GM23338 (cell line): Measurements from ENCODE around the gene TMEM167B. TPM values are rescaled to one million over a fixed set of nuclear protein-coding genes. Genes with fewer than 3 reads are reported as not detected.

Experiments
- ATAC-seq: fragments of 200-7000 bp; cut with Tn5 transposase; 3 replicates; pipeline ENCODE4 v1.9.1; 2020
- DNase-seq: peaks from one replicate; pipeline ENCODE4 v3.0.0-alpha.2; 2015; ENCODE audit warnings: low spot score
- H2AFZ ChIP-seq: fragments of 200-600 bp; sonication (generic); 2 replicates; pipeline ENCODE4 v1.8.0; 2016; ENCODE audit warnings: antibody characterized with exemption, mild to moderate bottlenecking, moderate library complexity
- H3F3A ChIP-seq: fragments of 200-600 bp; sonication (generic); replicated peaks from 2 replicates; pipeline ENCODE4 v1.8.0; 2017; ENCODE audit warnings: antibody characterized with exemption, mixed run types, low read depth
- H3K27ac ChIP-seq: fragments of 200-600 bp; sonication (generic); 2 replicates; pipeline ENCODE4 v1.6.1; 2016; ENCODE audit warnings: low read depth
- H3K27me3 ChIP-seq: fragments of 200-600 bp; sonication (generic); 2 replicates; pipeline ENCODE4 v1.8.0; 2016; ENCODE audit warnings: mild to moderate bottlenecking, mixed run types, moderate library complexity; ENCODE audit not compliant: insufficient read depth
- H3K36me3 ChIP-seq: fragments of 200-600 bp; sonication (generic); 2 replicates; pipeline ENCODE4 v1.8.0; 2016; ENCODE audit warnings: mild to moderate bottlenecking; ENCODE audit not compliant: insufficient read depth
- H3K4me1 ChIP-seq: fragments of 200-600 bp; sonication (generic); 2 replicates; pipeline ENCODE4 v1.8.0; 2016; ENCODE audit warnings: mild to moderate bottlenecking, moderate library complexity; ENCODE audit not compliant: insufficient read depth
- H3K4me2 ChIP-seq: fragments of 200-600 bp; sonication (generic); 2 replicates; pipeline ENCODE4 v1.7.1; 2017; ENCODE audit warnings: mixed run types
- H3K4me3 ChIP-seq: fragments of 200-600 bp; sonication (generic); 2 replicates; pipeline ENCODE4 v1.6.1; 2016; ENCODE audit warnings: mixed run types
- H3K79me2 ChIP-seq: fragments of 200-600 bp; sonication (generic); replicated peaks from 2 replicates; pipeline ENCODE4 v1.8.0; 2017; ENCODE audit warnings: mild to moderate bottlenecking; ENCODE audit not compliant: insufficient read depth
- H3K9me2 ChIP-seq: fragments of 200-600 bp; sonication (generic); 2 replicates; pipeline ENCODE4 v1.8.0; 2017; ENCODE audit not compliant: insufficient read depth
- H4K20me1 ChIP-seq: fragments of 200-600 bp; sonication (generic); replicated peaks from 2 replicates; pipeline ENCODE4 v1.8.0; 2017; ENCODE audit warnings: mild to moderate bottlenecking; ENCODE audit not compliant: insufficient read depth
- H3K27ac Mint-ChIP-seq: 2 replicates; pipeline ENCODE4 v1.8.0; 2020; ENCODE audit warnings: inconsistent platforms, mild to moderate bottlenecking, moderate library complexity, mixed read lengths
- H3K27me3 Mint-ChIP-seq: 3 replicates; pipeline ENCODE4 v1.8.0; 2022; ENCODE audit warnings: low read depth, mild to moderate bottlenecking, moderate library complexity, mixed read lengths, inconsistent platforms; ENCODE audit not compliant: insufficient read depth, poor library complexity
- H3K36me3 Mint-ChIP-seq: 3 replicates; pipeline ENCODE4 v1.8.0; 2021; ENCODE audit warnings: low read depth, mild to moderate bottlenecking, inconsistent platforms, moderate library complexity, mixed read lengths
- H3K4me1 Mint-ChIP-seq: 3 replicates; pipeline ENCODE4 v1.8.0; 2020; ENCODE audit warnings: mild to moderate bottlenecking, inconsistent platforms, mixed read lengths
- H3K4me3 Mint-ChIP-seq: 3 replicates; pipeline ENCODE4 v1.8.0; 2021; ENCODE audit warnings: moderate library complexity, mild to moderate bottlenecking, inconsistent platforms, mixed read lengths
- H3K9me3 Mint-ChIP-seq: 3 replicates; pipeline ENCODE4 v1.8.0; 2020; ENCODE audit warnings: moderate library complexity, mild to moderate bottlenecking, inconsistent platforms, mixed read lengths
- CREB1 ChIP-seq: fragments of 250-450 bp; sonication (Bioruptor Pico); IDR thresholded peaks from 2 replicates; pipeline ENCODE4 v1.5.0; 2020; ENCODE audit warnings: low read depth, mild to moderate bottlenecking, moderate library complexity
- CTCF ChIP-seq, 2 experiments: fragments of 200-600 bp in 1 of 2; sonication (generic) in 1 of 2; conservative IDR thresholded peaks; 2 replicates each; pipeline versions ENCODE4 v1.5.1 to v1.6.1; 2016 to 2017; ENCODE audit warnings: antibody characterized with exemption in 2 of 2, low read depth in 2 of 2, mild to moderate bottlenecking in 2 of 2, moderate library complexity in 1 of 2
- ETS1 ChIP-seq: IDR thresholded peaks from 2 replicates; pipeline ENCODE4 v1.6.1; 2016; ENCODE audit warnings: antibody characterized with exemption
- EZH2phosphoT487 ChIP-seq: fragments of 200-600 bp; sonication (generic); IDR thresholded peaks from one replicate; pipeline ENCODE4 v1.8.1; 2018; ENCODE audit warnings: antibody characterized with exemption; ENCODE audit not compliant: unreplicated experiment
- JUNB ChIP-seq: IDR thresholded peaks from one replicate; pipeline ENCODE4 v1.6.1; 2016; ENCODE audit warnings: antibody characterized with exemption; ENCODE audit not compliant: unreplicated experiment
- POLR2AphosphoS5 ChIP-seq: IDR thresholded peaks from 2 replicates; pipeline ENCODE4 v1.6.1; 2016; ENCODE audit warnings: antibody characterized with exemption, low read depth
- REST ChIP-seq: IDR thresholded peaks from one replicate; pipeline ENCODE4 v1.6.1; 2018; ENCODE audit warnings: antibody characterized with exemption; ENCODE audit not compliant: unreplicated experiment
- STAT1 ChIP-seq: IDR thresholded peaks from one replicate; pipeline ENCODE4 v1.6.1; 2016; ENCODE audit warnings: antibody characterized with exemption; ENCODE audit not compliant: unreplicated experiment
- ZNF114 ChIP-seq: fragments of 250-450 bp; sonication (Bioruptor Pico); IDR thresholded peaks from 2 replicates; pipeline ENCODE4 v1.5.0; 2020; ENCODE audit warnings: mild to moderate bottlenecking, moderate library complexity
- ZNF331 ChIP-seq: fragments of 250-450 bp; sonication (Bioruptor Pico); IDR thresholded peaks from 2 replicates; pipeline ENCODE4 v1.5.0; 2020; ENCODE audit warnings: low read depth, mild to moderate bottlenecking, moderate library complexity
- ZNF462 ChIP-seq: fragments of 250-450 bp; sonication (Bioruptor Pico); IDR thresholded peaks from 2 replicates; pipeline ENCODE4 v1.5.0; 2020; ENCODE audit warnings: mild to moderate bottlenecking, moderate library complexity
- polyA plus RNA-seq: library from polyadenylated mRNA; unstranded; fragments of >200 nt; fragmentation: Nextera tagmentation; extraction: Ambion mirVana; gene quantifications from 2 replicates; pipeline ENCODE4 v1.2.1, GENCODE V29; 2016
- total RNA-seq: library from RNA; depleted of rRNA; stranded (reverse); fragments of >200 nt; shearing (Covaris generic); gene quantifications from 2 replicates; pipeline ENCODE4 v1.2.3, GENCODE V29; 2014

Gene TMEM167B
- total and polyA plus RNA-seq, 2 experiments from 2014 or later: 9.8 to 10.7 TPM

- DNase-seq: no peak
- no peak overlapping the region for H2AFZ ChIP-seq
- H3K4me3 Mint-ChIP-seq: no peak overlapping the region
- H3K9me2 ChIP-seq: no peaks in the 10 kb centered on the region
- no peaks in the 10 kb centered on the region for H3F3A ChIP-seq
- H3K27ac Mint-ChIP-seq: no peak overlapping the region
- peaks cover 30% of the 10 kb centered on the region for H3K27me3 Mint-ChIP-seq
- H3K4me1 Mint-ChIP-seq: peaks cover 7% of the 10 kb centered on the region
- H3K4me2 ChIP-seq: no peak overlapping the region
- no peaks in the 10 kb centered on the region for H3K36me3 ChIP-seq
- peaks cover 50% of the 10 kb centered on the region for H3K27me3 ChIP-seq
- H3K79me2 ChIP-seq: no peaks in the 10 kb centered on the region
- H3K4me3 ChIP-seq: no peak overlapping the region
- no peaks in the 10 kb centered on the region for H3K9me3 Mint-ChIP-seq
- ATAC-seq: no peak
- H3K36me3 Mint-ChIP-seq: no peaks in the 10 kb centered on the region; the same call in 2 of the 3 replicates
- peaks cover 11% of the 10 kb centered on the region for H3K4me1 ChIP-seq
- no peak for TF ChIP-seq ZNF462
- TF ChIP-seq CREB1 (CRISPR knock-in tag): no peak
- no peak for TF ChIP-seq POLR2AphosphoS5
- no peak for TF ChIP-seq ETS1
- no peak for TF ChIP-seq ZNF114 (CRISPR knock-in tag)
- TF ChIP-seq STAT1: no peak
- TF ChIP-seq EZH2phosphoT487: no peak
- no peak for TF ChIP-seq JUNB
- no peak for TF ChIP-seq REST
- TF ChIP-seq ZNF331 (CRISPR knock-in tag): no peak
- TF ChIP-seq CTCF (conservative IDR thresholded peaks at IDR 0.05; ENCODE audit: low read depth in 2 of 2): no peak
- H4K20me1 ChIP-seq: no peaks in the 10 kb centered on the region
- H3K27ac ChIP-seq: no peak overlapping the region
Observed at GRCh38 chr1:109115685-109116084, 25.1 kb downstream of the TMEM167B start.
